T-helper 2 cell treated with Interferon-gamma antibody and Interleukin-4, amounts not matched to agents 5 μg/mL and 100 μg/mL, for 36 hours (primary cell): Measurements from ENCODE around the gene LRRC42.
"Not testable (repeated sequence)": the region's sequence is repeated elsewhere in the genome, so short reads cannot be mapped to it uniquely, and the experiment has no call there.

Source experiments
- DNase-seq: peaks from one replicate; pipeline ENCODE4 v3.0.0; 2021; ENCODE audit warnings: low spot score
- H3K27ac Mint-ChIP-seq: one replicate; pipeline ENCODE4 v1.8.0; 2021; ENCODE audit warnings: mild to moderate bottlenecking, mixed read lengths
- H3K27me3 Mint-ChIP-seq: one replicate; pipeline ENCODE4 v1.8.0; 2021; ENCODE audit warnings: low read depth, mixed read lengths
- H3K36me3 Mint-ChIP-seq: one replicate; pipeline ENCODE4 v1.8.0; 2021; ENCODE audit warnings: low read depth, mixed read lengths
- H3K4me1 Mint-ChIP-seq: one replicate; pipeline ENCODE4 v1.8.0; 2021; ENCODE audit warnings: low read depth, mixed read lengths
- H3K4me3 Mint-ChIP-seq: one replicate; pipeline ENCODE4 v1.8.0; 2022; ENCODE audit warnings: mild to moderate bottlenecking, moderate library complexity, mixed read lengths
- H3K9me3 Mint-ChIP-seq: one replicate; pipeline ENCODE4 v1.8.0; 2021; ENCODE audit warnings: mixed read lengths

LRRC42 gene

DNA sequence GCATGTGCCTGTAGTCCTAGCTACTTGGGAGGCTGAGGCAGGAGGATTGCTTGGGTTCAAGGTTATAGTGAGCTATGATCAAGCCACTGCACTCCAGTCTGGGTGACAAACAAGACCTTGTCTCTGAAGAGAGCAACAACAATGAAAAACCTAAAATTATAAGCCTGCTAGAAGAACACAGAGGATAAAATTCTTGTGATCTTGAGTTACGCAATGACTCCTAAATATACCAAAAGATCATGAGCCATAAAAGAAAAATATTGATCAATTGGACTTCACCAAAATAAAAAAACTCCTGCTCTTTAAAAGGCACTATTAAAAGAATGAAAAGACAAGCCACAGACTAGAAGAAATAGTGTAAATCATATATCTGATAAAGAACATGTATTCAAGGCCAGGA, 49.5 kb downstream of the LRRC42 start:
- H3K27me3 Mint-ChIP-seq, result peaks cover 4% of the 10 kb centered on the region
- no peaks in the 10 kb centered on the region for H3K9me3 Mint-ChIP-seq
- no peak overlapping the region for H3K27ac Mint-ChIP-seq
- H3K4me1 Mint-ChIP-seq, result no peaks in the 10 kb centered on the region
- H3K36me3 Mint-ChIP-seq, result no peaks in the 10 kb centered on the region
- H3K4me3 Mint-ChIP-seq, result no peak overlapping the region
- no peak for DNase-seq

DNA sequence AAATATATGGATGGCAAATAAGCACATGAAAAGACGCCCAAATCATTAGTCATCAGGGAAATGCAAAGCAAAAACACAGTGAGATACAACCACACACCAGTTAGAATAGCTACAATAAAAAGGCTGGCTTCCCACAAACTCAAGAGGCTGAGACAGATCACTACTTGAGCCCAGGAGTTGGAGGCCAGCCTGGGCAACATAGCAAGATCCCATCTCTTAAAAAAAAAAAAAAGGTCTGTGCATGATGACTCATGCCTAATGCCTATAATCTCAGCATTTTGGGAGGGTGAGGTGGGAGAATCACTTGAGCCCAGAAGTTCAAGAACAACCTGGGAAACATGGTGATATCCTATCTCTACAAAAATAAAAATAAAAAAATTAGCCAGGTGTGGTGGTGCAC, 52.1 kb downstream of the LRRC42 start:
- Mint-ChIP-seq H3K9me3 (no peaks in the 10 kb centered on the region), H3K4me1 (no peaks in the 10 kb centered on the region)

GRCh38 chr1:53999920-54000319, 53.8 kb downstream of the LRRC42 start:
- Mint-ChIP-seq H3K4me1 (no peaks in the 10 kb centered on the region), H3K9me3 (no peaks in the 10 kb centered on the region), H3K36me3 (no peaks in the 10 kb centered on the region), H3K27ac (no peak overlapping the region), H3K4me3 (no peak overlapping the region), H3K27me3 (peaks cover 4% of the 10 kb centered on the region)
- DNase-seq, result no peak

More for the DNA sequence above, 52.1 kb downstream of the LRRC42 start:
- H3K4me3 Mint-ChIP-seq, result no peak overlapping the region
- DNase-seq, result no peak
- no peaks in the 10 kb centered on the region for H3K36me3 Mint-ChIP-seq
- H3K27ac Mint-ChIP-seq, result no peak overlapping the region
- peaks cover 4% of the 10 kb centered on the region for H3K27me3 Mint-ChIP-seq

DNA sequence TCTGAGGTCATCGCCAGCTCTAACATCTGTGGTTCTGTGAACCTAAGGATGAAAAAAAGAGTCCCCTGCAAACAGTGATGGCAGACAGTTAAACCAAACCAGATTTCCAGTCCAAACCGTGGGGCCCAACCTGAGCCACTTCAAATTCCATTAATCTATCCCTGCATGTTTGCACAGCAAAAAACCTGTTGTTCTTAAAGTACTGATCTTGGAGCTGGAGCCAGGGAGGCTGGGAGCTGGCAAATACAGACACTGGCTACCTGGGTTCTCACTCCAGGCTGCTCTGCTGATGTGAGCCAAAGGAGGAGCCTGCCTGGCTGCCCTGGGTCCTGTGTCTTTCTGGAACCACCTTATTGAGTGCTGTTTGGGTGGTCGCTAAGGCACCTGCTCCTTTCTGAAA, 55.4 kb downstream of the LRRC42 start:
- Mint-ChIP-seq H3K4me1 (no peaks in the 10 kb centered on the region), H3K9me3 (no peaks in the 10 kb centered on the region), H3K4me3 (no peak overlapping the region), H3K27ac (no peak overlapping the region), H3K27me3 (no peaks in the 10 kb centered on the region), H3K36me3 (no peaks in the 10 kb centered on the region)
- DNase-seq, result no peak

- no peaks in the 10 kb centered on the region for H3K36me3 Mint-ChIP-seq
- DNase-seq, result no peak
- no peak overlapping the region for H3K4me3 Mint-ChIP-seq
- no peak overlapping the region for H3K27ac Mint-ChIP-seq
- H3K27me3 Mint-ChIP-seq, result no peaks in the 10 kb centered on the region
- no peaks in the 10 kb centered on the region for H3K4me1 Mint-ChIP-seq
- no peaks in the 10 kb centered on the region for H3K9me3 Mint-ChIP-seq
Measured at GRCh38 chr1:54002544-54003248, 56.5 kb downstream of the LRRC42 start.

- Mint-ChIP-seq H3K4me1 (no peaks in the 10 kb centered on the region), H3K27me3 (no peaks in the 10 kb centered on the region), H3K36me3 (no peaks in the 10 kb centered on the region), H3K4me3 (no peak overlapping the region), H3K9me3 (no peaks in the 10 kb centered on the region), H3K27ac (no peak overlapping the region)
- no peak for DNase-seq
Measured at GRCh38 chr1:54003249-54003646, 57.1 kb downstream of the LRRC42 start.

DNA sequence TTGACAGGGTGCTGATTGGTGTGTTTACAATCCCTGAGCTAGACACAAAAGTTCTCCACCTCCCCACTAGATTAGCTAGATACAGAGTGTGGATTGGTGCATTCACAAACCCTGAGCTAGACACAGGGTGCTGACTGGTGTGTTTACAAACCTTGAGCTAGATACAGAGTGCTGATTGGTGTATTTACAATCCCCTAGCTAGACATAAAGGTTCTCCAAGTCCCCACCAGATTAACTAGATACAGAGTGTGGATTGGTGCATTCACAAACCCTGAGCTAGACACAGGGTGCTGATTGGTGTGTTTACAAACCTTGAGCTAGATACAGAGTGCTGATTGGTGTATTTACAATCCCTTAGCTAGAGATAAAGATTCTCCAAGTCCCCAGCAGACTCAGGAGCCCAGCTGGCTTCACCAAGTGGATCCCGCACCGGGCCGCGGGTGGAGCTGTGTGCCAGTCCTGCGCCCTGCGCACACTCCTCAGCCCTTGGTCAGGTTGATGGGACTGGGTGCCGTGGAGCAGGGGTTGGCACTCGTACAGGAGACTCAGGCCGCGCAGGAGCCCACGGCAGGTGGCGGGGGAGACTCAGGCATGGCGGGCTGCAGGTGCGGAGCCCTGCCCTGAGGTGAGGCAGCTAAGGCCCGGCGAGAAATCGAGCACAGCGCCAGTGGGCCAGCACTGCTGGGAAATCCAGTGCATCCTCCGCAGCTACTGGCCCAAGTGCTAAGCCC, 57.8 kb downstream of the LRRC42 start:
- H3K27me3 Mint-ChIP-seq, H3K4me3 Mint-ChIP-seq, H3K9me3 Mint-ChIP-seq, DNase-seq, H3K4me1 Mint-ChIP-seq, H3K27ac Mint-ChIP-seq, H3K36me3 Mint-ChIP-seq: not testable (repeated sequence)

- H3K27me3 Mint-ChIP-seq, result peaks cover 3% of the 10 kb centered on the region
- no peaks in the 10 kb centered on the region for H3K9me3 Mint-ChIP-seq
- no peaks in the 10 kb centered on the region for H3K36me3 Mint-ChIP-seq
- no peak overlapping the region for H3K4me3 Mint-ChIP-seq
- DNase-seq, result no peak
- no peaks in the 10 kb centered on the region for H3K4me1 Mint-ChIP-seq
- no peak overlapping the region for H3K27ac Mint-ChIP-seq
Measured at GRCh38 chr1:54004481-54005049, 58.4 kb downstream of the LRRC42 start.

GRCh38 chr1:54006508-54006907, 60.4 kb downstream of the LRRC42 start:
- Mint-ChIP-seq H3K9me3 (no peaks in the 10 kb centered on the region), H3K4me3 (no peak overlapping the region), H3K4me1 (no peaks in the 10 kb centered on the region), H3K27me3 (peaks cover 3% of the 10 kb centered on the region), H3K36me3 (no peaks in the 10 kb centered on the region), H3K27ac (no peak overlapping the region)
- DNase-seq, result no peak

DNA sequence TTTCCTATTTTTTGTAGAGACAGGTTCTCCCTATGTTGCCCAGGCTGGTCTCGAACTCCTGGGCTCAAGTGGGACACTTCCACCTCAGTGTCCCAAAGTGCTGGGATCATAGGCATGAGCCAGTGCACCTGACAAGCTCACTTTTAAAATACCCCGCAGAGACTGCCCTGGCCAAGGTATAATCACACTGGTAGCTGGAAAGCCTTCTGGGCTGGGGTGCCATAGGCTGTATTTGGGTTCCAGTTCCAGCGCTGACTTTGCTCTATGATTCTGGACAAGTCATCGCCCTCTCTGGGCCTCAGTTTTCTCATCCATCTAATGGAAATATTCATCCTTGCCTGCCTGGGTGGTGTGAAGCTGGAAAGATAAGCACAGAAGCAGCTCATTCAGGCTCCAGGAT, 61.5 kb downstream of the LRRC42 start:
- DNase-seq, result no peak
- Mint-ChIP-seq H3K9me3 (no peaks in the 10 kb centered on the region), H3K36me3 (no peaks in the 10 kb centered on the region), H3K27ac (no peak overlapping the region), H3K4me1 (no peaks in the 10 kb centered on the region), H3K27me3 (peaks cover 3% of the 10 kb centered on the region), H3K4me3 (no peak overlapping the region)

- Mint-ChIP-seq H3K4me1 (no peaks in the 10 kb centered on the region), H3K27me3 (peaks cover 3% of the 10 kb centered on the region), H3K27ac (no peak overlapping the region), H3K4me3 (no peak overlapping the region), H3K36me3 (no peaks in the 10 kb centered on the region), H3K9me3 (no peaks in the 10 kb centered on the region)
- DNase-seq, result no peak
Measured at GRCh38 chr1:54008876-54009275, 62.7 kb downstream of the LRRC42 start.

GRCh38 chr1:54009406-54009805, 63.3 kb downstream of the LRRC42 start:
- no peaks in the 10 kb centered on the region for H3K4me1 Mint-ChIP-seq
- no peak overlapping the region for H3K27ac Mint-ChIP-seq
- peaks cover 3% of the 10 kb centered on the region for H3K27me3 Mint-ChIP-seq
- no peaks in the 10 kb centered on the region for H3K9me3 Mint-ChIP-seq
- no peak overlapping the region for H3K4me3 Mint-ChIP-seq
- no peak for DNase-seq
- no peaks in the 10 kb centered on the region for H3K36me3 Mint-ChIP-seq

DNA sequence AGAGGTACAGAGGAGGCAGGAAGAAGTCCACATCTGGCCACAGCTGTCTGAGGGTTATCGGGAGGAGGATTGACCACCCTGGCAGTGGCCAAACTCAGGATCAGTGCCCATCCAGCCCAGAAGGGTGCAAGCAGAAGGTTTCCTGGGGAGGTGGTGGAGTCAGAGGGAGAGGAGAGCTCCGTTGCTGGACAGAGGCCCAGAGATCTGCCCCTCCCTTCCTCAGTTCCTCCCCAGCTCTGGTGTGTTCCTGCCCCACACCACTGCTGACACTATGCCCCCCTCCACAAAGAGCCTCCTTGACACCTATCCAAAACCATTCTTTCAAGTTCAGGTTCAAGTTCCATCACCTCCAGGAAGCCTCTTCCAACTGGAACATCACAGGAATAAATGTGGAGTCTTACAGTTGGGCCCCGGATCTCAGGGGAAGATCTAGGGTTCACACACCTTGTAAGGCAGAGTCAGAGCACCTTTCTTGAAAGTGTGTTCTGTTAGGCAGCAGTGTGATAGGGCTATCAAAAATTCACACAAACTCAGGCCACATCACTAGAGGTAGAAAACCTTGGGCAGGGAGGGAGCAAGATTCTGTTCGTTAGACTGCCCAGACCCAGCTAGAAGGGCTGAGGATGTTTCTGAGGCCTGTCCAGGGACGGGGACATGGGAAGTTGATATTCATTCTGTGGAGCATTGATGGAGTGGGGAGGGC, 64.4 kb downstream of the LRRC42 start:
- DNase-seq, result no peak
- Mint-ChIP-seq H3K4me3 (no peak overlapping the region), H3K9me3 (no peaks in the 10 kb centered on the region), H3K27ac (no peak overlapping the region), H3K4me1 (no peaks in the 10 kb centered on the region), H3K36me3 (no peaks in the 10 kb centered on the region), H3K27me3 (peaks cover 3% of the 10 kb centered on the region)
